Measurements from ENCODE around the gene TDRD10.

The TDRD10 gene

GRCh38 chr1:154557248-154557938 lies 55.4 kb downstream of the TDRD10 start:
- no peak for DNase-seq

GRCh38 chr1:154557939-154558719 lies 56.1 kb downstream of the TDRD10 start, which contains the start of gene UBE2Q1:
Gene UBE2Q1 (minus strand): TSS chr1:154558662. CDS start chr1:154558553, 109 bp downstream.
- peak; percentile 28 for DNase-seq

- peak; percentile 99 for DNase-seq
Observed at GRCh38 chr1:154558720-154559465, 56.9 kb downstream of the TDRD10 start.

GRCh38 chr1:154559466-154560044 lies 57.5 kb downstream of the TDRD10 start:
- DNase-seq, result peak; percentile 79

- no peak for DNase-seq
Observed at GRCh38 chr1:154565876-154566275, 63.9 kb downstream of the TDRD10 start.

GRCh38 chr1:154567386-154568156 lies 65.6 kb downstream of the TDRD10 start, which contains the start of gene CHRNB2:
Gene CHRNB2 (plus strand): TSS chr1:154567778. CDS start chr1:154568045, 267 bp downstream.
- DNase-seq, result peak; percentile 58

GRCh38 chr1:154568157-154568815 lies 66.3 kb downstream of the TDRD10 start:
- no peak for DNase-seq

- no peak for DNase-seq
Observed at GRCh38 chr1:154571244-154571963, 69.4 kb downstream of the TDRD10 start.

- DNase-seq, result no peak
Observed at GRCh38 chr1:154571964-154572288, 69.9 kb downstream of the TDRD10 start.

- DNase-seq, result no peak
Observed at GRCh38 chr1:154572468-154573167, 70.6 kb downstream of the TDRD10 start.

GRCh38 chr1:154573168-154573510 lies 71.1 kb downstream of the TDRD10 start:
- DNase-seq, result no peak

GRCh38 chr1:154574716-154575115 lies 72.7 kb downstream of the TDRD10 start:
- DNase-seq, result no peak

GRCh38 chr1:154575147-154575927 lies 73.3 kb downstream of the TDRD10 start:
- DNase-seq, result no peak

GRCh38 chr1:154575951-154576566 lies 74.0 kb downstream of the TDRD10 start:
- no peak for DNase-seq

- no peak for DNase-seq
Observed at GRCh38 chr1:154577346-154578057, 75.5 kb downstream of the TDRD10 start.

GRCh38 chr1:154578058-154578418 lies 76.0 kb downstream of the TDRD10 start:
- DNase-seq, result no peak

GRCh38 chr1:154579374-154579773 lies 77.4 kb downstream of the TDRD10 start:
- no peak for DNase-seq

GRCh38 chr1:154581766-154582165 lies 79.7 kb downstream of the TDRD10 start:
- DNase-seq, result no peak

GRCh38 chr1:154582885-154583284 lies 80.9 kb downstream of the TDRD10 start:
- DNase-seq, result no peak

All from effector CD4-positive, alpha-beta T cell (primary cell).